ENCODE measurements around the gene RYR3. TPM values are rescaled to one million over a fixed set of nuclear protein-coding genes. Genes with fewer than 3 reads are reported as not detected.

RYR3 gene
- total RNA-seq, 1 donor from 2014 or later: 1.5 TPM

- no peak overlapping the region for H3K4me3 ChIP-seq (ENCODE audit: insufficient read depth, low read depth, low read length)
- no peak overlapping the region for H3K27ac ChIP-seq (ENCODE audit: low read depth, low read length)
- H3K4me1 ChIP-seq (ENCODE audit: insufficient read depth, low read length): no peaks in the 10 kb centered on the region
- FAIRE-seq (no peak), DNase-seq (ENCODE audit: low read depth) (no peak)
- Mint-ChIP-seq H3K27me3 (ENCODE audit: low read depth, unreplicated experiment) (peaks cover 22% of the 10 kb centered on the region), H3K4me1 (ENCODE audit: low read depth, unreplicated experiment) (peaks cover 9% of the 10 kb centered on the region), H3K27ac (ENCODE audit: unreplicated experiment) (no peak overlapping the region), H3K9me3 (ENCODE audit: unreplicated experiment) (no peaks in the 10 kb centered on the region), H3K4me3 (ENCODE audit: unreplicated experiment) (no peak overlapping the region), H3K36me3 (ENCODE audit: low read depth, unreplicated experiment) (peaks cover 2% of the 10 kb centered on the region)
- no peak overlapping the region for H2AFZ ChIP-seq (ENCODE audit: low read depth, low read length)
- H3K9ac ChIP-seq (ENCODE audit: low read length): no peak overlapping the region
- no peaks in the 10 kb centered on the region for H3K9me3 ChIP-seq (ENCODE audit: insufficient read depth, low read depth, low read length)
- TF ChIP-seq CTCF (IDR thresholded peaks at IDR 0.05; ENCODE audit: insufficient read depth, low read depth, low read length): no peak
- no peak for TF ChIP-seq EZH2 (IDR thresholded peaks at IDR 0.05; ENCODE audit: insufficient read depth, low read length)
- peaks cover 3% of the 10 kb centered on the region for H3K27me3 ChIP-seq (ENCODE audit: insufficient read depth, low read length)
- H3K79me2 ChIP-seq (ENCODE audit: insufficient read depth, low read length): no peaks in the 10 kb centered on the region
- H3K36me3 ChIP-seq (ENCODE audit: insufficient read depth, low read length): no peaks in the 10 kb centered on the region
- H3K4me2 ChIP-seq (ENCODE audit: low read length): no peak overlapping the region
- H4K20me1 ChIP-seq (ENCODE audit: insufficient read depth, low read length): no peaks in the 10 kb centered on the region
Measured at GRCh38 chr15:33639978-33640377, 329.2 kb downstream of the RYR3 start.

- Histone ChIP-seq H3K9me3 (ENCODE audit: insufficient read depth, low read depth, low read length) (no peaks in the 10 kb centered on the region), H3K79me2 (ENCODE audit: insufficient read depth, low read length) (no peaks in the 10 kb centered on the region), H3K4me3 (ENCODE audit: insufficient read depth, low read depth, low read length) (no peak overlapping the region), H3K4me1 (ENCODE audit: insufficient read depth, low read length) (no peaks in the 10 kb centered on the region), H3K36me3 (ENCODE audit: insufficient read depth, low read length) (no peaks in the 10 kb centered on the region), H3K27me3 (ENCODE audit: insufficient read depth, low read length) (peaks cover 3% of the 10 kb centered on the region), H2AFZ (ENCODE audit: low read depth, low read length) (no peak overlapping the region), H3K4me2 (ENCODE audit: low read length) (no peak overlapping the region), H4K20me1 (ENCODE audit: insufficient read depth, low read length) (no peaks in the 10 kb centered on the region), H3K27ac (ENCODE audit: low read depth, low read length) (no peak overlapping the region), H3K9ac (ENCODE audit: low read length) (no peak overlapping the region)
- no peak for DNase-seq (ENCODE audit: low read depth)
- H3K27ac Mint-ChIP-seq (ENCODE audit: unreplicated experiment): no peak overlapping the region
- peaks cover 9% of the 10 kb centered on the region for H3K4me1 Mint-ChIP-seq (ENCODE audit: low read depth, unreplicated experiment)
- no peaks in the 10 kb centered on the region for H3K9me3 Mint-ChIP-seq (ENCODE audit: unreplicated experiment)
- H3K36me3 Mint-ChIP-seq (ENCODE audit: low read depth, unreplicated experiment): no peaks in the 10 kb centered on the region
- no peak overlapping the region for H3K4me3 Mint-ChIP-seq (ENCODE audit: unreplicated experiment)
- no peak for TF ChIP-seq CTCF (IDR thresholded peaks at IDR 0.05; ENCODE audit: insufficient read depth, low read depth, low read length)
- no peak for TF ChIP-seq EZH2 (IDR thresholded peaks at IDR 0.05; ENCODE audit: insufficient read depth, low read length)
- H3K27me3 Mint-ChIP-seq (ENCODE audit: low read depth, unreplicated experiment): peaks cover 19% of the 10 kb centered on the region
- FAIRE-seq: no peak
Measured at GRCh38 chr15:33641069-33641468, 330.3 kb downstream of the RYR3 start.

- Histone ChIP-seq H3K9ac (ENCODE audit: low read length) (no peak overlapping the region), H2AFZ (ENCODE audit: low read depth, low read length) (no peak overlapping the region), H3K27me3 (ENCODE audit: insufficient read depth, low read length) (peaks cover 3% of the 10 kb centered on the region), H3K79me2 (ENCODE audit: insufficient read depth, low read length) (no peaks in the 10 kb centered on the region), H3K4me3 (ENCODE audit: insufficient read depth, low read depth, low read length) (no peak overlapping the region), H3K27ac (ENCODE audit: low read depth, low read length) (no peak overlapping the region), H3K4me1 (ENCODE audit: insufficient read depth, low read length) (no peaks in the 10 kb centered on the region), H3K9me3 (ENCODE audit: insufficient read depth, low read depth, low read length) (no peaks in the 10 kb centered on the region), H3K36me3 (ENCODE audit: insufficient read depth, low read length) (no peaks in the 10 kb centered on the region), H3K4me2 (ENCODE audit: low read length) (no peak overlapping the region), H4K20me1 (ENCODE audit: insufficient read depth, low read length) (no peaks in the 10 kb centered on the region)
- H3K27me3 Mint-ChIP-seq (ENCODE audit: low read depth, unreplicated experiment): peaks cover 17% of the 10 kb centered on the region
- no peak overlapping the region for H3K4me3 Mint-ChIP-seq (ENCODE audit: unreplicated experiment)
- DNase-seq (ENCODE audit: low read depth) (no peak), FAIRE-seq (no peak)
- no peak for TF ChIP-seq CTCF (IDR thresholded peaks at IDR 0.05; ENCODE audit: insufficient read depth, low read depth, low read length)
- TF ChIP-seq EZH2 (IDR thresholded peaks at IDR 0.05; ENCODE audit: insufficient read depth, low read length): no peak
- no peak overlapping the region for H3K27ac Mint-ChIP-seq (ENCODE audit: unreplicated experiment)
- peaks cover 12% of the 10 kb centered on the region for H3K4me1 Mint-ChIP-seq (ENCODE audit: low read depth, unreplicated experiment)
- H3K36me3 Mint-ChIP-seq (ENCODE audit: low read depth, unreplicated experiment): no peaks in the 10 kb centered on the region
- no peaks in the 10 kb centered on the region for H3K9me3 Mint-ChIP-seq (ENCODE audit: unreplicated experiment)
Measured at GRCh38 chr15:33644304-33644703, 333.5 kb downstream of the RYR3 start.

All from astrocyte (in vitro differentiated cells and primary cell).